Central memory CD4-positive, alpha-beta T cell (primary cell): ENCODE measurements around the gene PLXNA1.

Experiments
- DNase-seq: peaks from one replicate; pipeline ENCODE4 v3.0.0; 2022

The PLXNA1 gene

GRCh38 chr3:126952983-126953660, 29.8 kb upstream of the PLXNA1 start:
- DNase-seq: no peak

- DNase-seq: no peak
Observed at GRCh38 chr3:126954141-126954842, 28.6 kb upstream of the PLXNA1 start.

GRCh38 chr3:126955004-126955790, 27.7 kb upstream of the PLXNA1 start:
- DNase-seq: no peak

GRCh38 chr3:126956361-126956760, 26.6 kb upstream of the PLXNA1 start:
- DNase-seq: no peak

- no peak for DNase-seq
Observed at GRCh38 chr3:126956866-126957650, 25.9 kb upstream of the PLXNA1 start.

GRCh38 chr3:126957776-126958637, 24.9 kb upstream of the PLXNA1 start:
- no peak for DNase-seq

- no peak for DNase-seq
Observed at GRCh38 chr3:126958638-126959085, 24.3 kb upstream of the PLXNA1 start.

- no peak for DNase-seq
Observed at GRCh38 chr3:126959136-126959920, 23.6 kb upstream of the PLXNA1 start.

GRCh38 chr3:126959921-126960603, 22.9 kb upstream of the PLXNA1 start:
- DNase-seq: no peak

- no peak for DNase-seq
Observed at GRCh38 chr3:126960604-126960995, 22.3 kb upstream of the PLXNA1 start.

GRCh38 chr3:126961191-126961790, 21.6 kb upstream of the PLXNA1 start:
- DNase-seq: no peak

- DNase-seq: no peak
Observed at GRCh38 chr3:126961791-126962461, 21.0 kb upstream of the PLXNA1 start.

GRCh38 chr3:126962756-126963155, 20.2 kb upstream of the PLXNA1 start:
- no peak for DNase-seq

GRCh38 chr3:126963261-126964190, 19.4 kb upstream of the PLXNA1 start:
- DNase-seq: no peak

GRCh38 chr3:126964261-126964660, 18.7 kb upstream of the PLXNA1 start:
- no peak for DNase-seq

GRCh38 chr3:126964950-126965349, 18.0 kb upstream of the PLXNA1 start:
- DNase-seq: no peak

- no peak for DNase-seq
Observed at GRCh38 chr3:126965526-126966080, 17.3 kb upstream of the PLXNA1 start.

GRCh38 chr3:126967386-126967785, 15.5 kb upstream of the PLXNA1 start:
- DNase-seq: no peak
